ENCODE results near the gene NFIA.

NFIA gene

GRCh38 chr1:61131248-61131647, 48.9 kb downstream of the NFIA start:
- TF ChIP-seq, protein P1, sequence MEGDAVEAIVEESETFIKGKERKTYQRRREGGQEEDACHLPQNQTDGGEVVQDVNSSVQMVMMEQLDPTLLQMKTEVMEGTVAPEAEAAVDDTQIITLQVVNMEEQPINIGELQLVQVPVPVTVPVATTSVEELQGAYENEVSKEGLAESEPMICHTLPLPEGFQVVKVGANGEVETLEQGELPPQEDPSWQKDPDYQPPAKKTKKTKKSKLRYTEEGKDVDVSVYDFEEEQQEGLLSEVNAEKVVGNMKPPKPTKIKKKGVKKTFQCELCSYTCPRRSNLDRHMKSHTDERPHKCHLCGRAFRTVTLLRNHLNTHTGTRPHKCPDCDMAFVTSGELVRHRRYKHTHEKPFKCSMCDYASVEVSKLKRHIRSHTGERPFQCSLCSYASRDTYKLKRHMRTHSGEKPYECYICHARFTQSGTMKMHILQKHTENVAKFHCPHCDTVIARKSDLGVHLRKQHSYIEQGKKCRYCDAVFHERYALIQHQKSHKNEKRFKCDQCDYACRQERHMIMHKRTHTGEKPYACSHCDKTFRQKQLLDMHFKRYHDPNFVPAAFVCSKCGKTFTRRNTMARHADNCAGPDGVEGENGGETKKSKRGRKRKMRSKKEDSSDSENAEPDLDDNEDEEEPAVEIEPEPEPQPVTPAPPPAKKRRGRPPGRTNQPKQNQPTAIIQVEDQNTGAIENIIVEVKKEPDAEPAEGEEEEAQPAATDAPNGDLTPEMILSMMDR (IDR thresholded peaks at IDR 0.05; ENCODE audit: low read depth, low read length), result no peak

GRCh38 chr1:61131716-61132115, 49.4 kb downstream of the NFIA start:
- Histone ChIP-seq H3K4me3 (ENCODE audit: low read depth, low read length) (no peak overlapping the region), H3K9me3 (no peaks in the 10 kb centered on the region), H3K36me3 (no peaks in the 10 kb centered on the region), H3K4me1 (peaks cover 9% of the 10 kb centered on the region), H3K27me3 (no peaks in the 10 kb centered on the region)
- peak; percentile 9 for DNase-seq
- TF ChIP-seq, protein P1 (IDR thresholded peaks at IDR 0.05; ENCODE audit: low read depth, low read length), result no peak

More at GRCh38 chr1:61131248-61131647, 48.9 kb downstream of the NFIA start:
- no peak for DNase-seq
- Histone ChIP-seq H3K27me3 (no peaks in the 10 kb centered on the region), H3K9me3 (no peaks in the 10 kb centered on the region), H3K36me3 (no peaks in the 10 kb centered on the region), H3K4me3 (ENCODE audit: low read depth, low read length) (no peak overlapping the region), H3K4me1 (peaks cover 9% of the 10 kb centered on the region)

- H3K36me3 ChIP-seq, result no peaks in the 10 kb centered on the region
- no peaks in the 10 kb centered on the region for H3K27me3 ChIP-seq
- DNase-seq, result no peak
- no peak overlapping the region for H3K4me3 ChIP-seq (ENCODE audit: low read depth, low read length)
- peaks cover 9% of the 10 kb centered on the region for H3K4me1 ChIP-seq
- TF ChIP-seq, protein P1 (IDR thresholded peaks at IDR 0.05; ENCODE audit: low read depth, low read length), result no peak
- H3K9me3 ChIP-seq, result no peaks in the 10 kb centered on the region
Observed at GRCh38 chr1:61132176-61132638, 49.8 kb downstream of the NFIA start.

- H3K36me3 ChIP-seq, result no peaks in the 10 kb centered on the region
- H3K9me3 ChIP-seq, result no peaks in the 10 kb centered on the region
- H3K4me3 ChIP-seq (ENCODE audit: low read depth, low read length), result no peak overlapping the region
- TF ChIP-seq, protein P1 (IDR thresholded peaks at IDR 0.05; ENCODE audit: low read depth, low read length), result no peak
- DNase-seq, result no peak
- H3K4me1 ChIP-seq, result peaks cover 9% of the 10 kb centered on the region
- no peaks in the 10 kb centered on the region for H3K27me3 ChIP-seq
Observed at GRCh38 chr1:61132645-61133334, 50.4 kb downstream of the NFIA start.

GRCh38 chr1:61133335-61134019, 51.1 kb downstream of the NFIA start:
- Histone ChIP-seq H3K27me3 (no peaks in the 10 kb centered on the region), H3K36me3 (no peaks in the 10 kb centered on the region), H3K9me3 (no peaks in the 10 kb centered on the region), H3K4me3 (ENCODE audit: low read depth, low read length) (no peak overlapping the region), H3K4me1 (peaks cover 9% of the 10 kb centered on the region)
- TF ChIP-seq, protein P1 (IDR thresholded peaks at IDR 0.05; ENCODE audit: low read depth, low read length), result no peak
- no peak for DNase-seq

GRCh38 chr1:61135291-61135690, 52.9 kb downstream of the NFIA start:
- H3K4me1 ChIP-seq, result peaks cover 13% of the 10 kb centered on the region

More at GRCh38 chr1:61135291-61135690, 52.9 kb downstream of the NFIA start:
- TF ChIP-seq, protein P1 (IDR thresholded peaks at IDR 0.05; ENCODE audit: low read depth, low read length), result no peak
- Histone ChIP-seq H3K36me3 (no peaks in the 10 kb centered on the region), H3K4me3 (ENCODE audit: low read depth, low read length) (no peak overlapping the region), H3K27me3 (no peaks in the 10 kb centered on the region), H3K9me3 (no peaks in the 10 kb centered on the region)
- no peak for DNase-seq
